B cell (primary cell): ENCODE results near the gene PLD1. TPM values are rescaled to one million over a fixed set of nuclear protein-coding genes. Genes with fewer than 3 reads are reported as not detected.

Experiments used
- ATAC-seq: fragments of 200-7000 bp; cut with Tn5 transposase; one replicate; pipeline ENCODE4 v1.10.0; 2021; ENCODE audit warnings: low read depth, mild to moderate bottlenecking, moderate number of reproducible peaks, moderate library complexity
- CTCF ChIA-PET: fragments of 350-600 bp; sonication (Branson Sonifier 250); formaldehyde crosslinking; loops from one replicate; lab custom pipeline; 2021; ENCODE audit warnings: antibody characterized with exemption, inconsistent platforms; lab: Charles Lee
- POLR2A ChIA-PET: fragments of 350-600 bp; sonication (Branson Sonifier 250); formaldehyde crosslinking; loops from one replicate; lab custom pipeline; 2021; ENCODE audit warnings: antibody characterized with exemption; lab: Charles Lee
- DNase-seq: peaks from one replicate; pipeline ENCODE4 v3.0.0; 2013
- H2AFZ ChIP-seq: 2 replicates; pipeline ENCODE4 v1.6.1; 2012; ENCODE audit warnings: mild to moderate bottlenecking, low read depth, low read length; ENCODE audit not compliant: insufficient read depth, poor library complexity, severe bottlenecking
- H3K27ac ChIP-seq, 2 donors: 1 replicate in 1 of 2; 2 replicates in 1 of 2; pipeline ENCODE4 v1.5.1; 2012 to 2013; ENCODE audit warnings: low read length in 2 of 2, mild to moderate bottlenecking in 2 of 2, moderate library complexity in 1 of 2
- H3K27me3 ChIP-seq, 4 experiments: fragments of 200-600 bp in 1 of 4; sonication (generic) in 1 of 4; replicated peaks in 1 of 4; 1 replicate in 2 of 4; 2 replicates in 2 of 4; pipeline versions ENCODE4 v1.6.1 to v1.7.0; 2013 to 2016; ENCODE audit warnings: low read length in 3 of 4, mild to moderate bottlenecking in 2 of 4, mixed read lengths in 1 of 4, moderate library complexity in 1 of 4; ENCODE audit not compliant: insufficient read depth in 4 of 4, control insufficient read depth in 3 of 4; ENCODE audit errors: control extremely low read depth in 1 of 4
- H3K36me3 ChIP-seq, 2 experiments: replicated peaks in 1 of 2; 1 replicate in 1 of 2; 2 replicates in 1 of 2; pipeline versions ENCODE4 v1.6.1 to v1.7.1; 2013; ENCODE audit warnings: low read length in 1 of 2; ENCODE audit not compliant: insufficient read depth in 2 of 2, control insufficient read depth in 1 of 2; ENCODE audit errors: control extremely low read depth in 1 of 2, extremely low read depth in 1 of 2
- H3K4me1 ChIP-seq, 2 donors: fragments of 200-600 bp in 1 of 2; sonication (generic) in 1 of 2; 1 replicate in 1 of 2; 2 replicates in 1 of 2; pipeline versions ENCODE4 v1.5.1 to v1.6.1; 2013 to 2017; ENCODE audit warnings: low read length in 2 of 2; ENCODE audit not compliant: control insufficient read depth in 2 of 2, insufficient read depth in 2 of 2
- H3K4me2 ChIP-seq: replicated peaks from 2 replicates; pipeline ENCODE3; 2012; ENCODE audit warnings: mild to moderate bottlenecking, low read depth, low read length; ENCODE audit not compliant: poor library complexity, severe bottlenecking
- H3K4me3 ChIP-seq, 5 experiments: fragments of 200-600 bp in 1 of 5; sonication (generic) in 1 of 5; 1 replicate in 3 of 5; 2 replicates in 2 of 5; pipeline versions ENCODE4 v1.5.1 to v1.7.0; 2011 to 2016; ENCODE audit warnings: low read length in 4 of 5, mild to moderate bottlenecking in 4 of 5, low read depth in 2 of 5, control low read depth in 1 of 5, moderate library complexity in 1 of 5; ENCODE audit not compliant: insufficient read depth in 1 of 5; ENCODE audit errors: control extremely low read depth in 1 of 5, extremely low read depth in 1 of 5
- H3K79me2 ChIP-seq: fragments of 200-600 bp; sonication (generic); one replicate; pipeline ENCODE4 v1.6.0; 2016; ENCODE audit warnings: low read length; ENCODE audit not compliant: control insufficient read depth, insufficient read depth
- H3K9ac ChIP-seq: fragments of 200-600 bp; sonication (generic); 2 replicates; pipeline ENCODE4 v1.6.1; 2017; ENCODE audit warnings: mild to moderate bottlenecking, low read length, moderate library complexity
- H3K9me3 ChIP-seq, 3 donors: one replicate each; pipeline versions ENCODE4 v1.6.1 to v1.7.1; 2013; ENCODE audit warnings: low read length in 2 of 3; ENCODE audit not compliant: control insufficient read depth in 2 of 3, insufficient read depth in 1 of 3; ENCODE audit errors: control extremely low read depth in 1 of 3
- H4K20me1 ChIP-seq: 2 replicates; pipeline ENCODE4 v1.6.0; 2012; ENCODE audit warnings: mild to moderate bottlenecking, low read length; ENCODE audit not compliant: insufficient read depth, control insufficient read depth, poor library complexity, severe bottlenecking
- H3K27ac Mint-ChIP-seq: one replicate; pipeline ENCODE4 v1.8.0; 2021; ENCODE audit warnings: mixed read lengths
- H3K27me3 Mint-ChIP-seq: one replicate; pipeline ENCODE4 v1.8.0; 2021; ENCODE audit warnings: mixed read lengths
- H3K4me1 Mint-ChIP-seq: one replicate; pipeline ENCODE4 v1.8.0; 2021; ENCODE audit warnings: mixed read lengths
- H3K4me3 Mint-ChIP-seq: one replicate; pipeline ENCODE4 v1.8.0; 2021; ENCODE audit warnings: mixed read lengths
- H3K9me3 Mint-ChIP-seq: one replicate; pipeline ENCODE4 v1.8.0; 2022; ENCODE audit warnings: mixed read lengths; ENCODE audit not compliant: insufficient read depth
- CTCF ChIP-seq: fragments of 200-600 bp; IDR thresholded peaks from one replicate; pipeline ENCODE4 v1.8.0; 2022; ENCODE audit warnings: antibody characterized with exemption, mild to moderate bottlenecking
- EZH2 ChIP-seq: IDR thresholded peaks from 2 replicates; pipeline ENCODE4 v1.6.1; 2012; ENCODE audit warnings: borderline replicate concordance, low read depth, mild to moderate bottlenecking, moderate library complexity, low read length; ENCODE audit not compliant: insufficient read depth, poor library complexity, severe bottlenecking
- WGBS: methylation state at CpG from one replicate; pipeline ENCODE4 v1.1.5; 2013; ENCODE audit warnings: missing lambda C conversion rate; ENCODE audit not compliant: insufficient coverage; 5-methylcytosine and 5-hydroxymethylcytosine counted together
- intact Hi-C: fragments of 100-400 bp; cut with micrococcal nuclease; formaldehyde crosslinking; loops from one replicate; pipeline ENCODE4 v1.10.0; 2022
- polyA plus RNA-seq: library from polyadenylated mRNA; depleted of rRNA; stranded (reverse); fragments of >200 nt; gene quantifications from 2 replicates; pipeline ENCODE4 v1.2.3, GENCODE V29; 2012
- total RNA-seq, 2 donors: library from RNA; stranded (reverse); fragments of 120-200 nt in 1 of 2; gene quantifications; 1 replicate in 1 of 2; 2 replicates in 1 of 2; pipeline versions ENCODE4 v1.2.3 to v1.2.4, GENCODE V29; 2013 to 2022

The PLD1 gene
- total and polyA plus RNA-seq, 2 donors (not counting 1 experiment from before 2014, with no cell fraction given), result 0.24 to 0.52 TPM

- Mint-ChIP-seq H3K4me3 (no peak overlapping the region), H3K9me3 (no peaks in the 10 kb centered on the region), H3K4me1 (no peaks in the 10 kb centered on the region), H3K27ac (no peak overlapping the region), H3K27me3 (peaks cover 11% of the 10 kb centered on the region)
- Histone ChIP-seq H3K36me3 (no peaks in the 10 kb centered on the region), H3K9ac (no peak overlapping the region), H3K4me2 (no peak overlapping the region), H3K27me3 (no peaks in the 10 kb centered on the region), H3K4me3 (no peak overlapping the region), H4K20me1 (no peaks in the 10 kb centered on the region), H3K9me3 (no peaks in the 10 kb centered on the region), H3K27ac (no peak overlapping the region), H2AFZ (no peak overlapping the region), H3K4me1 (no peaks in the 10 kb centered on the region), H3K79me2 (no peaks in the 10 kb centered on the region)
- DNase-seq, result no peak
- WGBS, result no CpG with 5 or more reads among the region's 2 CpGs
- no peak for TF ChIP-seq EZH2
- TF ChIP-seq CTCF, result no peak
- POLR2A ChIA-PET, result no interaction called here
- intact Hi-C loops, result no loop called here
- CTCF ChIA-PET, result no interaction called here
- ATAC-seq, result no peak
Observed at GRCh38 chr3:171643033-171643432, 167.2 kb downstream of the PLD1 start.

GRCh38 chr3:171640520-171641412 is 169.5 kb downstream of the PLD1 start:
- Histone ChIP-seq H3K4me2 (no peak overlapping the region), H2AFZ (no peak overlapping the region)

More at GRCh38 chr3:171640520-171641412, 169.5 kb downstream of the PLD1 start:
- TF ChIP-seq CTCF (no peak), EZH2 (no peak)
- no peak overlapping the region for H3K27ac ChIP-seq
- H3K27ac Mint-ChIP-seq, result no peak overlapping the region
- no peak overlapping the region for H3K4me3 Mint-ChIP-seq
- no peak overlapping the region for H3K9ac ChIP-seq
- H3K4me3 ChIP-seq, result no peak overlapping the region
- H3K27me3 ChIP-seq, result no peaks in the 10 kb centered on the region
- ChIA-PET CTCF (interaction anchor here (1.2 kb wide), 1 partner anchor 20 kb away, joined by 3 read pairs; no protein-coding TSS in a partner anchor), POLR2A (no interaction called here)
- DNase-seq, result no peak
- no peaks in the 10 kb centered on the region for H3K9me3 ChIP-seq
- no peaks in the 10 kb centered on the region for H4K20me1 ChIP-seq
- no peaks in the 10 kb centered on the region for H3K4me1 ChIP-seq
- H3K9me3 Mint-ChIP-seq, result no peaks in the 10 kb centered on the region
- no peaks in the 10 kb centered on the region for H3K79me2 ChIP-seq
- WGBS, result no CpG with 5 or more reads among the region's 2 CpGs
- H3K36me3 ChIP-seq, result no peaks in the 10 kb centered on the region
- no peak for ATAC-seq
- no peaks in the 10 kb centered on the region for H3K4me1 Mint-ChIP-seq
- intact Hi-C loops, result no loop called here
- H3K27me3 Mint-ChIP-seq, result peaks cover 11% of the 10 kb centered on the region
